GM23338 (cell line): ENCODE measurements around the gene KRTAP10-9. TPM values are rescaled to one million over a fixed set of nuclear protein-coding genes. Genes with fewer than 3 reads are reported as not detected.

Experiments used
- ATAC-seq: fragments of 200-7000 bp; cut with Tn5 transposase; 3 replicates; pipeline ENCODE4 v1.9.1; 2020
- DNase-seq: peaks from one replicate; pipeline ENCODE4 v3.0.0-alpha.2; 2015; ENCODE audit warnings: low spot score
- H2AFZ ChIP-seq: fragments of 200-600 bp; sonication (generic); 2 replicates; pipeline ENCODE4 v1.8.0; 2016; ENCODE audit warnings: antibody characterized with exemption, mild to moderate bottlenecking, moderate library complexity
- H3F3A ChIP-seq: fragments of 200-600 bp; sonication (generic); replicated peaks from 2 replicates; pipeline ENCODE4 v1.8.0; 2017; ENCODE audit warnings: antibody characterized with exemption, mixed run types, low read depth
- H3K27ac ChIP-seq: fragments of 200-600 bp; sonication (generic); 2 replicates; pipeline ENCODE4 v1.6.1; 2016; ENCODE audit warnings: low read depth
- H3K27me3 ChIP-seq: fragments of 200-600 bp; sonication (generic); 2 replicates; pipeline ENCODE4 v1.8.0; 2016; ENCODE audit warnings: mild to moderate bottlenecking, mixed run types, moderate library complexity; ENCODE audit not compliant: insufficient read depth
- H3K36me3 ChIP-seq: fragments of 200-600 bp; sonication (generic); 2 replicates; pipeline ENCODE4 v1.8.0; 2016; ENCODE audit warnings: mild to moderate bottlenecking; ENCODE audit not compliant: insufficient read depth
- H3K4me1 ChIP-seq: fragments of 200-600 bp; sonication (generic); 2 replicates; pipeline ENCODE4 v1.8.0; 2016; ENCODE audit warnings: mild to moderate bottlenecking, moderate library complexity; ENCODE audit not compliant: insufficient read depth
- H3K4me2 ChIP-seq: fragments of 200-600 bp; sonication (generic); 2 replicates; pipeline ENCODE4 v1.7.1; 2017; ENCODE audit warnings: mixed run types
- H3K4me3 ChIP-seq: fragments of 200-600 bp; sonication (generic); 2 replicates; pipeline ENCODE4 v1.6.1; 2016; ENCODE audit warnings: mixed run types
- H3K79me2 ChIP-seq: fragments of 200-600 bp; sonication (generic); replicated peaks from 2 replicates; pipeline ENCODE4 v1.8.0; 2017; ENCODE audit warnings: mild to moderate bottlenecking; ENCODE audit not compliant: insufficient read depth
- H3K9me2 ChIP-seq: fragments of 200-600 bp; sonication (generic); 2 replicates; pipeline ENCODE4 v1.8.0; 2017; ENCODE audit not compliant: insufficient read depth
- H4K20me1 ChIP-seq: fragments of 200-600 bp; sonication (generic); replicated peaks from 2 replicates; pipeline ENCODE4 v1.8.0; 2017; ENCODE audit warnings: mild to moderate bottlenecking; ENCODE audit not compliant: insufficient read depth
- H3K27ac Mint-ChIP-seq: 2 replicates; pipeline ENCODE4 v1.8.0; 2020; ENCODE audit warnings: inconsistent platforms, mild to moderate bottlenecking, moderate library complexity, mixed read lengths
- H3K27me3 Mint-ChIP-seq: 3 replicates; pipeline ENCODE4 v1.8.0; 2022; ENCODE audit warnings: low read depth, mild to moderate bottlenecking, moderate library complexity, mixed read lengths, inconsistent platforms; ENCODE audit not compliant: insufficient read depth, poor library complexity
- H3K36me3 Mint-ChIP-seq: 3 replicates; pipeline ENCODE4 v1.8.0; 2021; ENCODE audit warnings: low read depth, mild to moderate bottlenecking, inconsistent platforms, moderate library complexity, mixed read lengths
- H3K4me1 Mint-ChIP-seq: 3 replicates; pipeline ENCODE4 v1.8.0; 2020; ENCODE audit warnings: mild to moderate bottlenecking, inconsistent platforms, mixed read lengths
- H3K4me3 Mint-ChIP-seq: 3 replicates; pipeline ENCODE4 v1.8.0; 2021; ENCODE audit warnings: moderate library complexity, mild to moderate bottlenecking, inconsistent platforms, mixed read lengths
- H3K9me3 Mint-ChIP-seq: 3 replicates; pipeline ENCODE4 v1.8.0; 2020; ENCODE audit warnings: moderate library complexity, mild to moderate bottlenecking, inconsistent platforms, mixed read lengths
- CREB1 ChIP-seq: fragments of 250-450 bp; sonication (Bioruptor Pico); IDR thresholded peaks from 2 replicates; pipeline ENCODE4 v1.5.0; 2020; ENCODE audit warnings: low read depth, mild to moderate bottlenecking, moderate library complexity
- EZH2 ChIP-seq: fragments of 200-600 bp; sonication (generic); IDR thresholded peaks from one replicate; pipeline ENCODE4 v1.8.0; 2017; ENCODE audit warnings: antibody characterized with exemption, mild to moderate bottlenecking, low read depth; ENCODE audit not compliant: unreplicated experiment
- JUNB ChIP-seq: IDR thresholded peaks from one replicate; pipeline ENCODE4 v1.6.1; 2016; ENCODE audit warnings: antibody characterized with exemption; ENCODE audit not compliant: unreplicated experiment
- NANOG ChIP-seq: IDR thresholded peaks from 2 replicates; pipeline ENCODE4 v1.6.1; 2016; ENCODE audit warnings: antibody characterized with exemption, borderline replicate concordance
- POLR2AphosphoS5 ChIP-seq: IDR thresholded peaks from 2 replicates; pipeline ENCODE4 v1.6.1; 2016; ENCODE audit warnings: antibody characterized with exemption, low read depth
- STAT1 ChIP-seq: IDR thresholded peaks from one replicate; pipeline ENCODE4 v1.6.1; 2016; ENCODE audit warnings: antibody characterized with exemption; ENCODE audit not compliant: unreplicated experiment
- ZNF114 ChIP-seq: fragments of 250-450 bp; sonication (Bioruptor Pico); IDR thresholded peaks from 2 replicates; pipeline ENCODE4 v1.5.0; 2020; ENCODE audit warnings: mild to moderate bottlenecking, moderate library complexity
- ZNF331 ChIP-seq: fragments of 250-450 bp; sonication (Bioruptor Pico); IDR thresholded peaks from 2 replicates; pipeline ENCODE4 v1.5.0; 2020; ENCODE audit warnings: low read depth, mild to moderate bottlenecking, moderate library complexity
- polyA plus RNA-seq: library from polyadenylated mRNA; unstranded; fragments of >200 nt; fragmentation: Nextera tagmentation; extraction: Ambion mirVana; gene quantifications from 2 replicates; pipeline ENCODE4 v1.2.1, GENCODE V29; 2016
- total RNA-seq: library from RNA; depleted of rRNA; stranded (reverse); fragments of >200 nt; shearing (Covaris generic); gene quantifications from 2 replicates; pipeline ENCODE4 v1.2.3, GENCODE V29; 2014
- TF ChIP-seq, protein P1 (sequence below), 2 experiments: fragments of 200-600 bp in 1 of 2; sonication (generic) in 1 of 2; conservative IDR thresholded peaks; 2 replicates each; pipeline versions ENCODE4 v1.5.1 to v1.6.1; 2016 to 2017; ENCODE audit warnings: antibody characterized with exemption in 2 of 2, low read depth in 2 of 2, mild to moderate bottlenecking in 2 of 2, moderate library complexity in 1 of 2
- TF ChIP-seq, protein P2 (sequence below): IDR thresholded peaks from one replicate; pipeline ENCODE4 v1.6.1; 2018; ENCODE audit warnings: antibody characterized with exemption; ENCODE audit not compliant: unreplicated experiment
- TF ChIP-seq, protein P3 (sequence below): IDR thresholded peaks from 2 replicates; pipeline ENCODE4 v1.6.1; 2016; ENCODE audit warnings: antibody characterized with exemption

KRTAP10-9 gene
- total and polyA plus RNA-seq, 2 experiments from 2014 or later, result not detected

DNA sequence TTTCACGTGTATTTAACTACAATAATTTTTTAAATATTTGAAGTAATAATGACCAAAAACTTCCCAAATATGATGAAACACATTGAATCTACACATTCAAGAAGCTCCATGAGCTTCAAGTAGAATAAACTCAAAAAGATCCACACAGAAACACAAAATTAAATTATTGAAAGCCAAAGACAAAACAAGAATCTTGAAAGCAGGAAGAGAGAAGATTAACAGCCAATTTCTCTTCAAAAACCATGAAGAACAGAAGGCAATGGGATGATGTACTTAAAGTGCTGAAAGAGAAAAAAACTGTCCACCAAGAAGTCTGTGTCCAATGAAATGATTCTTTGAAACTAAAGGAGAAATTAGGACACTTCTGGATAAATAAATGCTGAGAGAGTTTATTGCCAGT, 5.2 kb downstream of the KRTAP10-9 start:
- H3K4me3 Mint-ChIP-seq, result no peak overlapping the region
- Histone ChIP-seq H4K20me1 (no peaks in the 10 kb centered on the region), H3K4me1 (no peaks in the 10 kb centered on the region), H3K27me3 (no peaks in the 10 kb centered on the region), H2AFZ (no peak overlapping the region), H3K27ac (no peak overlapping the region), H3K4me2 (no peak overlapping the region), H3F3A (no peaks in the 10 kb centered on the region), H3K9me2 (no peaks in the 10 kb centered on the region), H3K4me3 (no peak overlapping the region), H3K36me3 (0 out of 2 replicates have a peak, but pooled peaks cover 6% of the 10 kb centered on the region), H3K79me2 (no peaks in the 10 kb centered on the region)
- TF ChIP-seq, protein P1, sequence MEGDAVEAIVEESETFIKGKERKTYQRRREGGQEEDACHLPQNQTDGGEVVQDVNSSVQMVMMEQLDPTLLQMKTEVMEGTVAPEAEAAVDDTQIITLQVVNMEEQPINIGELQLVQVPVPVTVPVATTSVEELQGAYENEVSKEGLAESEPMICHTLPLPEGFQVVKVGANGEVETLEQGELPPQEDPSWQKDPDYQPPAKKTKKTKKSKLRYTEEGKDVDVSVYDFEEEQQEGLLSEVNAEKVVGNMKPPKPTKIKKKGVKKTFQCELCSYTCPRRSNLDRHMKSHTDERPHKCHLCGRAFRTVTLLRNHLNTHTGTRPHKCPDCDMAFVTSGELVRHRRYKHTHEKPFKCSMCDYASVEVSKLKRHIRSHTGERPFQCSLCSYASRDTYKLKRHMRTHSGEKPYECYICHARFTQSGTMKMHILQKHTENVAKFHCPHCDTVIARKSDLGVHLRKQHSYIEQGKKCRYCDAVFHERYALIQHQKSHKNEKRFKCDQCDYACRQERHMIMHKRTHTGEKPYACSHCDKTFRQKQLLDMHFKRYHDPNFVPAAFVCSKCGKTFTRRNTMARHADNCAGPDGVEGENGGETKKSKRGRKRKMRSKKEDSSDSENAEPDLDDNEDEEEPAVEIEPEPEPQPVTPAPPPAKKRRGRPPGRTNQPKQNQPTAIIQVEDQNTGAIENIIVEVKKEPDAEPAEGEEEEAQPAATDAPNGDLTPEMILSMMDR (conservative IDR thresholded peaks at IDR 0.05; ENCODE audit: low read depth in 2 of 2), result no peak
- TF ChIP-seq ZNF331 (CRISPR knock-in tag), result no peak
- no peak for TF ChIP-seq JUNB
- TF ChIP-seq ZNF114 (CRISPR knock-in tag), result no peak
- no peak for TF ChIP-seq NANOG
- TF ChIP-seq, protein P2, sequence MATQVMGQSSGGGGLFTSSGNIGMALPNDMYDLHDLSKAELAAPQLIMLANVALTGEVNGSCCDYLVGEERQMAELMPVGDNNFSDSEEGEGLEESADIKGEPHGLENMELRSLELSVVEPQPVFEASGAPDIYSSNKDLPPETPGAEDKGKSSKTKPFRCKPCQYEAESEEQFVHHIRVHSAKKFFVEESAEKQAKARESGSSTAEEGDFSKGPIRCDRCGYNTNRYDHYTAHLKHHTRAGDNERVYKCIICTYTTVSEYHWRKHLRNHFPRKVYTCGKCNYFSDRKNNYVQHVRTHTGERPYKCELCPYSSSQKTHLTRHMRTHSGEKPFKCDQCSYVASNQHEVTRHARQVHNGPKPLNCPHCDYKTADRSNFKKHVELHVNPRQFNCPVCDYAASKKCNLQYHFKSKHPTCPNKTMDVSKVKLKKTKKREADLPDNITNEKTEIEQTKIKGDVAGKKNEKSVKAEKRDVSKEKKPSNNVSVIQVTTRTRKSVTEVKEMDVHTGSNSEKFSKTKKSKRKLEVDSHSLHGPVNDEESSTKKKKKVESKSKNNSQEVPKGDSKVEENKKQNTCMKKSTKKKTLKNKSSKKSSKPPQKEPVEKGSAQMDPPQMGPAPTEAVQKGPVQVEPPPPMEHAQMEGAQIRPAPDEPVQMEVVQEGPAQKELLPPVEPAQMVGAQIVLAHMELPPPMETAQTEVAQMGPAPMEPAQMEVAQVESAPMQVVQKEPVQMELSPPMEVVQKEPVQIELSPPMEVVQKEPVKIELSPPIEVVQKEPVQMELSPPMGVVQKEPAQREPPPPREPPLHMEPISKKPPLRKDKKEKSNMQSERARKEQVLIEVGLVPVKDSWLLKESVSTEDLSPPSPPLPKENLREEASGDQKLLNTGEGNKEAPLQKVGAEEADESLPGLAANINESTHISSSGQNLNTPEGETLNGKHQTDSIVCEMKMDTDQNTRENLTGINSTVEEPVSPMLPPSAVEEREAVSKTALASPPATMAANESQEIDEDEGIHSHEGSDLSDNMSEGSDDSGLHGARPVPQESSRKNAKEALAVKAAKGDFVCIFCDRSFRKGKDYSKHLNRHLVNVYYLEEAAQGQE, result no peak
- peaks cover 7% of the 10 kb centered on the region for H3K36me3 Mint-ChIP-seq
- no peaks in the 10 kb centered on the region for H3K4me1 Mint-ChIP-seq
- DNase-seq (no peak), ATAC-seq (no peak)
- H3K27me3 Mint-ChIP-seq, result peaks cover 5% of the 10 kb centered on the region
- peaks cover 20% of the 10 kb centered on the region for H3K9me3 Mint-ChIP-seq
- H3K27ac Mint-ChIP-seq, result no peak overlapping the region

DNA sequence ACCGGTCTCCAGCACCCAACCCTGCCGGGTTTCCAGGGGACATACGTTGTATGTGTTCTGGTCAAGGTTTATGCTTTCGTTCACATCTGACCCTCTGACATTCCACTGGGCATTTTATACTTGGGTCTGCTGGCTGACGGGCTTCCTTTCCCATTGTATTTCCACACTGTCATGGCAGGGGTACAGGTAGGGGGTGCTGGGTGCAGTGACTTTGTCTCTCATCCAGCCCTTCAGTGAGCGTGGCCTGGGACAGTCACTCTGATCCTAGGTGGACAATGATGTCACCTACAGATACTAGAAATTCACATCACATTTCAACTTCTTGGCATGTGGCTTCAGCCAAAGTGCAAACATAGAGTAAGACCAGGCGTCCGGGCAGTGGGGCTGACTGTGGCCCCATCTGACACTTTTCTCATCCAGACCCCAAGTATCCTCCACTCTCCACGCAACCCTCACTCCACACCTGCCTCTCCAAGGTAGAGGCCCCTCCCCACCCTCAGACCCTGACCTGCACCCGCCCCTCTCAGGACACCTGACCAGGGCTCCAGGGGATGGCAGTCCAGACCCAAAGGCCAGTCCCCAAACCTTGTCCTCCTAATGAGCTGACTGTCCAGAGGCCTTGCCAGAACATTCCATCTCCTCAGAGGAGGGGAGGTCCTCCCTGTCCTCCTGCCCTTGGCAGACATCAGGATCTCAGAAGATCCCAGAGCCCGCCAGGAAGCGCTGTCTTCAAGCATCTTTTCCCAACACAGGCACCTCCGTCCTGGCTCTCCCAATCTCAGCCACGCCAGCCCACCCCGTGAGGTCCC, 9.5 kb downstream of the KRTAP10-9 start:
- Histone ChIP-seq H3K36me3 (0 out of 2 replicates have a peak, but pooled peaks cover 6% of the 10 kb centered on the region), H4K20me1 (no peaks in the 10 kb centered on the region), H3K9me2 (no peaks in the 10 kb centered on the region), H3K4me3 (no peak overlapping the region), H3K4me1 (no peaks in the 10 kb centered on the region), H3K27me3 (no peaks in the 10 kb centered on the region), H3K79me2 (no peaks in the 10 kb centered on the region), H3K4me2 (no peak overlapping the region), H3K27ac (no peak overlapping the region), H2AFZ (no peak overlapping the region), H3F3A (no peaks in the 10 kb centered on the region)
- Mint-ChIP-seq H3K27ac (no peak overlapping the region), H3K4me1 (peaks cover 3% of the 10 kb centered on the region; the same call in 2 of the 3 replicates), H3K4me3 (no peak overlapping the region), H3K36me3 (peaks cover 3% of the 10 kb centered on the region), H3K27me3 (peaks cover 8% of the 10 kb centered on the region), H3K9me3 (peaks cover 25% of the 10 kb centered on the region)
- no peak; the same call in 2 of the 3 replicates for ATAC-seq
- DNase-seq, result no peak
- TF ChIP-seq, protein P2, result no peak
- TF ChIP-seq JUNB (no peak), EZH2 (no peak), NANOG (no peak), ZNF114 (CRISPR knock-in tag) (no peak), POLR2AphosphoS5 (no peak), STAT1 (no peak), CREB1 (CRISPR knock-in tag) (no peak)
- TF ChIP-seq, protein P3, sequence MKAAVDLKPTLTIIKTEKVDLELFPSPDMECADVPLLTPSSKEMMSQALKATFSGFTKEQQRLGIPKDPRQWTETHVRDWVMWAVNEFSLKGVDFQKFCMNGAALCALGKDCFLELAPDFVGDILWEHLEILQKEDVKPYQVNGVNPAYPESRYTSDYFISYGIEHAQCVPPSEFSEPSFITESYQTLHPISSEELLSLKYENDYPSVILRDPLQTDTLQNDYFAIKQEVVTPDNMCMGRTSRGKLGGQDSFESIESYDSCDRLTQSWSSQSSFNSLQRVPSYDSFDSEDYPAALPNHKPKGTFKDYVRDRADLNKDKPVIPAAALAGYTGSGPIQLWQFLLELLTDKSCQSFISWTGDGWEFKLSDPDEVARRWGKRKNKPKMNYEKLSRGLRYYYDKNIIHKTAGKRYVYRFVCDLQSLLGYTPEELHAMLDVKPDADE, result no peak
